ENCODE results near the gene DHX30.

GRCh38 chr3:47896736-47897135 is 93.8 kb downstream of the DHX30 start:
- TF ChIP-seq MAX (IDR thresholded peaks at IDR 0.05; ENCODE audit: low read depth) (no peak), CTCF (IDR thresholded peaks at IDR 0.05) (no peak), MXI1 (IDR thresholded peaks at IDR 0.05; ENCODE audit: low read depth, low read length) (no peak), RAD21 (IDR thresholded peaks at IDR 0.05; ENCODE audit: low read length) (no peak), YY1 (IDR thresholded peaks at IDR 0.05; ENCODE audit: low read depth) (no peak), JUND (IDR thresholded peaks at IDR 0.05) (no peak), REST (IDR thresholded peaks at IDR 0.05; ENCODE audit: low read depth, low read length) (no peak), GABPA (IDR thresholded peaks at IDR 0.05; ENCODE audit: low read depth) (no peak), POLR2AphosphoS5 (IDR thresholded peaks at IDR 0.05; ENCODE audit: low read depth, low read length) (no peak), NFIC (IDR thresholded peaks at IDR 0.05; ENCODE audit: borderline replicate concordance) (no peak), EP300 (IDR thresholded peaks at IDR 0.05; ENCODE audit: borderline replicate concordance in 1 of 2, low read depth in 1 of 2, low read length in 1 of 2) (no peak), FOXM1 (IDR thresholded peaks at IDR 0.05; ENCODE audit: low read depth) (no peak)
